Measurements from ENCODE around the gene RHBG.
"Not testable (repeated sequence)": the region's sequence is repeated elsewhere in the genome, so short reads cannot be mapped to it uniquely, and the experiment has no call there.

RHBG gene

GRCh38 chr1:156360534-156360933, 8.5 kb upstream of the RHBG start:
- DNase-seq: no peak

DNA sequence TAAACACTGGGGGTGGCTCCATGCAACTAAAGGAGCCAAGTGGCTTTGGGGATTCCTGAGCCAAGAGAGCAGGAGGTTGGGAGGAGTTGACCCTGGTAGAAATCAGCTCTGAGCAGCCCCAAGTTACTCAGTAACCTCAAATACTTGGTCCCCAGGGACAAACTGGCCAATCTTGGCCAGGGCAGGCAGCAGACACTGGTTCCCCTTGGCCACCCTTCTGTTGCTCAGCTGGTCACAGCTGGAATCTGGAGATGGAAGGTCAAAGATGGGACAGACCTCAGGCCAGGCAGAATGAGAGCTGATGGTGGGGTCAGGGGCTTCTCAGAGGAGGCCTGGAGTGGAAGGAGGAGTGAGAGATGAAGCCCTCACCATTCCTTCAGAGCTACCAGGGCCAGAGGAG, 3.3 kb upstream of the RHBG start:
- no peak for DNase-seq

GRCh38 chr1:156366378-156367166, 2.4 kb upstream of the RHBG start:
- no peak for DNase-seq

GRCh38 chr1:156367383-156368156, 1.4 kb upstream of the RHBG start:
- no peak for DNase-seq

DNA sequence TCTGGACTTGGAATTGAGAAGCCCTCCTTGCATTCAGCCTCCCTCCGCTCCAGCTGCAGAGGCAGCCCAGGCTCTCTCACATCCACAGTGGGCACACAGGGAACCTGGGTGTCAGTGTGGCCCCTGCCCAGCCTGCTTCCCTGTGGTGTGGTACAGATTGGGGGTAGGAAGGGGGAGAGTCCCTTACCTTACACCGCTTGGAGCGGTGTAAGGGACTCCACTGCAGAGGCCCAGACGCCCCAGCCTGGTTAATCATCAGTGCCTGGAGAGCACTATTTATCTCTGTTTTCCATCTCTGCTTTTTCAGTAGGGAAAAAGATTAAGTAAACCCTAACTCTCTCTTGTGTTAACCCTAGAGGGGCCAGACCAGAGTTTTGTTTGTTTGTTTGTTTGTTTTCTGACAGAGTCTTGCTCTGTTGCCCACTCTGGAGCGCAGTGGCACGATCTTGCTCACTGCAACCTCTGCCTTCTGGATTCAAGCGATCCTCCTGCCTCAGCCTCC, 803 bp upstream of the RHBG start:
- no peak for DNase-seq

- DNase-seq: not testable (repeated sequence)
Measured at GRCh38 chr1:156369685-156370286, 775 bp downstream of the RHBG start.

DNA sequence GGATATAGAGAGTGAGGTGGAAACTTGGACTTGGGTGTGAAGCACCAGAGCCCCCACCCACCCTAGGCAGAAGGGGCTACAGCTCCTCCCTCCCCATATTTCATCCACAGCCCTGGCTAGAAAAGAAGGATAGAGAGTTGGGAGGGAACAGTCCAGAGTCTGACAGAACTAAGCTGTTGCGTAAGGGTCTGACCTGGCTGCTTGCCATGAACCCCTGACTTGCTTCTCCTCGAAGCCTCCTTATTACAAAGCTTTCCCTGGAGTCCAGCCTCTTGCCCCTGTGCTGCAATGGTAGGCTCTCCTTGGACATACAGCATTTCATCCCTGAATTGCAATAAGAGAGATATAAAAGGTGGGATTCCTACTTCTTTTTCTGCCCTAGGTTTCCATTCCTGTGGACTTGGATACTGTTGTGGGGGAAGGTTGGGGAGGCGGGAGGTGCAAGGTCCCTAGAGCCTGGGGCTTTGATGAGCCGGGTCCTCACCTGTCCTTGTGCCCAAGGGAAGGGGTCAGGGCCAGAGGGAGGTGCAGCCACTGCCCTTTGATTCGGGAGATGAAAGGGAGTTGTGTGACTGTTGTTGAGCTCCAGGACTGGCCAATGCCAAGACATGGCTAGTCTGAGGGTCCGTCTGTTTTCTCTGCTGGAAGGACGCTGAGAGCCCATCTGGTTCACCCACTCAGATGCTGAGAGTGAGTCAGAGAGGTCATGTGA, 2.7 kb downstream of the RHBG start:
- peak in 3 of 58 donors; percentile 10 to 37 (median 13) for DNase-seq

DNA sequence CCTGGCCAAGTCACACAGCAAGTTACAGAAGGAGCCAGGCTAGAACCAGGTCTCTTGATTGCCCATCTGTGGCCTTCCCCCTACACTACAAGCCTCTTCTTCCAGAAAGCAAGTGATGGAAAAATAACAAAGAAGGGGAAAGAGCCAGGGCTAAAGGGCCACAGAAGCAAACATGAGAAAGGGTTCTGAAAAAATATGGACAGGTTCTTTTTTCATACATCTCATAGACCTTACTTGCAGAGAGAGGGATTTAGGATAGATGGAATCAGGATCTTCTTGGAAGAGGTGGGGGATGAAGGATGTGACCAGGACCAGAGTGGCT, 3.2 kb downstream of the RHBG start:
- DNase-seq: no peak

DNA sequence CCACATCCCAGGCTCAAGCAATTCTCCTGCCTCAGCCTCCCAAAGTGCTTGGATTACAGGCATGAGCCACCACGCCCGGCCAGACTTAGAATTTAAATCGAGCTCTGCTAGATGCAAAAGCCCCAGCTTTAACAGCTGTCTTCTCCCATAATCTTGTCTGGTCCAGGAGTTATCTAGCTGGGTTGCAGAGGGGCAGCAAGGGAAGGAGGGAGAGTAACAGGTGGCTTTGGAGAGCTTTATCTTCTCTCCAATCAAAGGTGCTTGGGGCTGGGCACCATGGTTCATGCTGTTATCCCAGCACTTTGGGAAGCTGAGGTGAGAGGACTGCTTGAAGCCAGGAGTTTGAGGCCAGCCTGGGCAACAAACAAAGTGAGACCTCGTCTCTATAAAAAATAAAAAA, 3.9 kb downstream of the RHBG start:
- DNase-seq: no peak

DNA sequence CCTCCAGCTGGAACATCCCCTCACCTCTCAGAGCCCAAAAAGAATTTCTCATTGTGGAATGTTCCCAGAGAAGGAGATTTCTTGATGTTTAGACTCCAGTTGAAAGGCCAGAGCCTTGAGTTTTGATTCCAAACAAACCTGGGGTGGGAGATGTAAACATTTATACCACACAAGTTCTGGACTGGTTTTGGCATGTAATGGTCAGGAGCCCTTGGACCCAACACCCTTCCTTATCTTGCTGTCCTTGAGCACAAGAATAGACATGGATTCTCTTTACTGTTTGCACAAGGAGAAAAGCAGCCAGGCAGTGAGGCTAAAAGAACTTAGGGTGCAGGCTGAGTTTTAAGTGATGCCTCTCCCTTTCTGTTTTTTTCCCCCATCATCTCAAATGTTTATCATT, 4.5 kb downstream of the RHBG start:
- DNase-seq: no peak

DNA sequence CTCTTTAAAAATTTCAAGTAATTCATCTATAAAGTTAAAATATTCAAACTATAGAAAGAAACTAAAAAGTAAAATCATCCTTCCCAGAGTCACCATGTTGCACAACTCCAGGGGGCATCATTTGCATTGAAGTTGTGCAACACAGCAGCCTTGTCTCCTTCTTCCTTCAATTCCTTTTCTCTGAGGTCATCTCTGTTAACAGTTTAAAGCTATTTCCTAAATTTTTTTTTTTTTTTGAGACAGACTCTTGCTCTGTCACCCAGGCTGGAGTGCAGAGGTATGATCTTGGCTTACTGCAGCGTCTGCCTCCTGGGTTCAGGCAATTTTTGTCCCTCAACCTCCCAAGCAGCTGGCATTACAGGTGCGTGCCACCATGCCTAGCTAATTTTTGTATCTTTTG, 7.1 kb downstream of the RHBG start:
- no peak for DNase-seq

DNA sequence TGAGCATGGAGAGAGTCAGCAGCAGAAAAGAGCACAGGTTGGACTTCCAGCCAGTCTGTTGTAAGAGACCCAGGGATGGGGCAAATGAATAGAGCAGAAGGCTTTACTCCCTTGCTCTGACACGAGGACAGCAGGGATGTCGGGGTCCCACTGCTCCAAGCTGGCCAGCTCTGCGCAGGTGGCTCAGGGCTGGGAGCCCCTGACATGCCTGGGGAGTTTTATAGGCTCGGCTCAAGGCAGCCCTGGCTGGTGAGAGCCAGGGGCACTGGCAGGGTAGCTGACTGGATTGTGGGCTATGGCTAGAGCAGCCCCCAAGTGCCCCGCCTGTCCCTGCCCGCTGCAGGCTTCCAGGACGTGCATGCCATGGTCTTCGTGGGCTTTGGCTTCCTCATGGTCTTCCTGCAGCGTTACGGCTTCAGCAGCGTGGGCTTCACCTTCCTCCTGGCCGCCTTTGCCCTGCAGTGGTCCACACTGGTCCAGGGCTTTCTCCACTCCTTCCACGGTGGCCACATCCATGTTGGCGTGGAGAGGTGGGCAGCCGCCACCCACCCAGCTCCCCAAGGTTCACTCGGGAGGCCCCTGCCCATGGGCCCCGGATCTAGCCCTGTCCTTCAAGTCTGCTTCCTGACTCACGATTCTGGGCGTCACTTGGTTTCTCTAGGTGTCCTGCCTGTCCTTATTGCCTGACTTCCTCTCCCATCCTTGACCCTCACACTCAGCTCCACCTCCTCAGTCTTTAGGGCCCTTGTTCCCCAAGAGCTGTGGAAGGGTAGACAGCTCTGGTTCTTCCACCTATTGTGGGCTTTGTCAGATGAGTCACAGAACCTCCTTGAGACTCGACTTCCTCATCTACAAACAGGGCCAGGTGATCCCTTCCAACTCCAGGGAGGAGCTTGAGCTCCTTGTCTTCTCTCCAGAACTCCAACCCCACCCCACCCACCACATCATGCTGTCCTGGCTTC, 8.2 kb downstream of the RHBG start:
- DNase-seq: no peak

DNA sequence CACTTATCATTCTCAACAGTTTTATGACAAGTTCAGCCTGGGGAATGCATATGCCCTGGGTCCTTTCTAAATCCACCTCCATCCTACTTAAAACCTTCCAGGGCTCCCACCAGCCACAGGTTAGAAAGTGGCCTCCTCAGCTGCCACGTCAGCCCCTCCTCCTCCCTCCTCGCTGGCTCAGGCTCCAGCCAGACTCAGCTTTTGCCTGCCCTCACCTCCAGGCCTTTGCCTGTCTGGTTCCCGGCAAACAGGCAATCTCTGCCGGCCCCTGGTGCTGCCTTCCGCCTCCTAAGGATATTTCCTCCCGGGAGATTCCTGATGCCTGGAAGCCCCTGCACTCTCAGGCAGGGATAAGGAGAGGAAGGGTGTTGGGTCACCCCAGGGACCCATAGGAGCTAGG, 9.5 kb downstream of the RHBG start:
- no peak for DNase-seq

DNA sequence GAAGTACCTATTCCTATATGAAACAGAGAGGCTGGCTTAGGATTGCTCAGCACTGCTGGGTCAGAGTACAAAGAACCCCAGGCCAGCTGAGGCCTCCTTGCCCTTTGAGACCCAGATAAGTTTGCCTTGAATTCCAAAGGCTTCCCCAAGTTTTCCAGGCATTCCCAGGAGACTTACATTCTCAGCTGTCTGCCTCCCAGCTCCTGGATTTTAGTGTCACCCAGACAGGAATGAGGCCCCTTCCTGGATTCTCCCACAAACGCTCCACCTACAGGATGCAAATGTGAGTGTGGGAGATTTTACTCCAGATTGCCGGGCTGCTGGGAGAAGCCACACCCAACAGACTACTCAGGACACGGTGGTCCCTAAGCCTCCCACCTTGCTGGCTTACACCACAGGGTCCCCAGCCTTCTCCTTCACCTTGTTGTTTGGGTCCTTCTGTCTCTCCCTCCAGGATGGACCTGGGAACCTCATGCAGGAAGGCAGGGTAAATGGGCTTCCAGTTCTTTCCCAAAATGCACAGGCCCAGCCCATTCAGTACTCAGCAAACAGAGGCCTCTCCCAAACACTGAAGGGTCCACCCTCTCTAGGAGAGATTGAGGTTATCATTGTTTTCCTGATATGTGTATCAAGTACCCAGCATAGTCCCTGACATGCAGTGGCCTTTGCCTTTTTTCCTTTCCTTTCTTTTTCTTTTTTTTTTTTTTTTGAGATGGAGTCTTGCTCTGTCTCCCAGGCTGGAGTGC, 10.6 kb downstream of the RHBG start:
- no peak for DNase-seq

- no peak for DNase-seq
Measured at GRCh38 chr1:156382561-156382960, 13.6 kb downstream of the RHBG start.

- DNase-seq: peak in 55 of 58 donors; percentile 22 to 82 (median 58)
Measured at GRCh38 chr1:156383023-156383422, 14.0 kb downstream of the RHBG start.

- DNase-seq: no peak
Measured at GRCh38 chr1:156384007-156384406, 15.0 kb downstream of the RHBG start.

DNA sequence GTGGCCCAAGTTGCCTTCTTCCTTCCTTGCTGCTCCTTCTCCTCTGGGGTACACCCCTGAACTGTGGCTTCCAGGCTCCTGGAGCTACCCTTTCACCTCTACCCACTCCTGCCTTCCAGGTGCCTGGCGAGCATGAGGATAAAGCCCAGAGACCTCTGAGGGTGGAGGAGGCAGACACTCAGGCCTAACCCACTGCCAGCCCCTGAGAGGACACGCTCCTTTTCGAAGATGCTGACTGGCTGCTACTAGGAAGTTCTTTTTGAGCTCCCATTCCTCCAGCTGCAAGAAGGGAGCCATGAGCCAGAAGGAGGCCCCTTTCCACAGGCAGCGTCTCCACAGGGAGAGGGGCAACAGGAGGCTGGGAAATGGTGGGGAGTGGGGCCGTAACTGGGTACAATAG, 15.6 kb downstream of the RHBG start:
- no peak for DNase-seq

- DNase-seq: peak in 53 of 58 donors; percentile 12 to 85 (median 64)
Measured at GRCh38 chr1:156385534-156386031, 16.6 kb downstream of the RHBG start.
